IPS-18a (cell line): Measurements from ENCODE around the gene HIVEP3.

ENCODE experiments used
- H3K27ac ChIP-seq: one replicate; pipeline ENCODE4 v1.5.1; 2013; ENCODE audit warnings: low read length
- H3K27me3 ChIP-seq: one replicate; pipeline ENCODE4 v1.6.1; 2013; ENCODE audit warnings: mild to moderate bottlenecking, low read length; ENCODE audit not compliant: control insufficient read depth, insufficient read depth
- H3K36me3 ChIP-seq: one replicate; pipeline ENCODE4 v1.6.1; 2013; ENCODE audit warnings: low read depth, low read length; ENCODE audit not compliant: control insufficient read depth
- H3K4me1 ChIP-seq: one replicate; pipeline ENCODE4 v1.6.1; 2013; ENCODE audit warnings: low read depth, low read length; ENCODE audit not compliant: control insufficient read depth
- H3K4me3 ChIP-seq: one replicate; pipeline ENCODE4 v1.5.1; 2013; ENCODE audit warnings: low read length
- H3K9ac ChIP-seq: one replicate; pipeline ENCODE4 v1.6.1; 2013; ENCODE audit warnings: mild to moderate bottlenecking, low read length, moderate library complexity
- H3K9me3 ChIP-seq: one replicate; pipeline ENCODE4 v1.6.1; 2013; ENCODE audit warnings: low read depth, low read length; ENCODE audit not compliant: control insufficient read depth

The HIVEP3 gene

GRCh38 chr1:41675401-41675800 is 243.3 kb downstream of the HIVEP3 start:
- H3K36me3 ChIP-seq = no peaks in the 10 kb centered on the region
- no peaks in the 10 kb centered on the region for H3K9me3 ChIP-seq
- no peaks in the 10 kb centered on the region for H3K27me3 ChIP-seq
- no peak overlapping the region for H3K27ac ChIP-seq
- no peak overlapping the region for H3K4me3 ChIP-seq
- no peaks in the 10 kb centered on the region for H3K4me1 ChIP-seq
- no peak overlapping the region for H3K9ac ChIP-seq

- no peaks in the 10 kb centered on the region for H3K4me1 ChIP-seq
- no peaks in the 10 kb centered on the region for H3K9me3 ChIP-seq
- no peaks in the 10 kb centered on the region for H3K36me3 ChIP-seq
- no peak overlapping the region for H3K27ac ChIP-seq
- H3K27me3 ChIP-seq = no peaks in the 10 kb centered on the region
- H3K4me3 ChIP-seq = no peak overlapping the region
- H3K9ac ChIP-seq = no peak overlapping the region
Observed at GRCh38 chr1:41674522-41674921, 244.2 kb downstream of the HIVEP3 start.

GRCh38 chr1:41673806-41674205 is 244.9 kb downstream of the HIVEP3 start:
- no peak overlapping the region for H3K9ac ChIP-seq
- H3K27ac ChIP-seq = no peak overlapping the region
- H3K36me3 ChIP-seq = no peaks in the 10 kb centered on the region
- no peak overlapping the region for H3K4me3 ChIP-seq
- no peaks in the 10 kb centered on the region for H3K9me3 ChIP-seq
- H3K4me1 ChIP-seq = no peaks in the 10 kb centered on the region
- H3K27me3 ChIP-seq = no peaks in the 10 kb centered on the region

GRCh38 chr1:41673378-41673777 is 245.3 kb downstream of the HIVEP3 start:
- Histone ChIP-seq H3K9ac (no peak overlapping the region), H3K27ac (no peak overlapping the region), H3K9me3 (no peaks in the 10 kb centered on the region), H3K4me1 (no peaks in the 10 kb centered on the region), H3K36me3 (no peaks in the 10 kb centered on the region), H3K4me3 (no peak overlapping the region), H3K27me3 (no peaks in the 10 kb centered on the region)

GRCh38 chr1:41672641-41673361 is 245.9 kb downstream of the HIVEP3 start:
- no peaks in the 10 kb centered on the region for H3K36me3 ChIP-seq
- no peaks in the 10 kb centered on the region for H3K27me3 ChIP-seq
- H3K4me3 ChIP-seq = no peak overlapping the region
- H3K4me1 ChIP-seq = no peaks in the 10 kb centered on the region
- no peak overlapping the region for H3K27ac ChIP-seq
- no peak overlapping the region for H3K9ac ChIP-seq
- H3K9me3 ChIP-seq = no peaks in the 10 kb centered on the region

GRCh38 chr1:41672173-41672572 is 246.5 kb downstream of the HIVEP3 start:
- Histone ChIP-seq H3K27me3 (no peaks in the 10 kb centered on the region), H3K27ac (no peak overlapping the region), H3K9ac (no peak overlapping the region), H3K4me3 (no peak overlapping the region), H3K9me3 (no peaks in the 10 kb centered on the region), H3K4me1 (peaks cover 1% of the 10 kb centered on the region), H3K36me3 (no peaks in the 10 kb centered on the region)

GRCh38 chr1:41671116-41671755 is 247.5 kb downstream of the HIVEP3 start:
- H3K4me3 ChIP-seq = no peak overlapping the region
- H3K27ac ChIP-seq = no peak overlapping the region
- H3K4me1 ChIP-seq = peaks cover 7% of the 10 kb centered on the region
- H3K36me3 ChIP-seq = no peaks in the 10 kb centered on the region
- H3K9me3 ChIP-seq = no peaks in the 10 kb centered on the region
- H3K9ac ChIP-seq = no peak overlapping the region
- H3K27me3 ChIP-seq = no peaks in the 10 kb centered on the region

GRCh38 chr1:41670217-41670957 is 248.3 kb downstream of the HIVEP3 start:
- Histone ChIP-seq H3K36me3 (no peaks in the 10 kb centered on the region), H3K9ac (no peak overlapping the region), H3K4me3 (no peak overlapping the region), H3K27ac (no peak overlapping the region), H3K4me1 (peaks cover 7% of the 10 kb centered on the region), H3K27me3 (no peaks in the 10 kb centered on the region), H3K9me3 (no peaks in the 10 kb centered on the region)

GRCh38 chr1:41668967-41669366 is 249.8 kb downstream of the HIVEP3 start:
- peaks cover 7% of the 10 kb centered on the region for H3K4me1 ChIP-seq
- no peaks in the 10 kb centered on the region for H3K36me3 ChIP-seq
- no peaks in the 10 kb centered on the region for H3K27me3 ChIP-seq
- H3K9me3 ChIP-seq = no peaks in the 10 kb centered on the region
- no peak overlapping the region for H3K9ac ChIP-seq
- no peak overlapping the region for H3K4me3 ChIP-seq
- H3K27ac ChIP-seq = no peak overlapping the region

GRCh38 chr1:41668054-41668660 is 250.6 kb downstream of the HIVEP3 start:
- peaks cover 7% of the 10 kb centered on the region for H3K4me1 ChIP-seq
- peaks cover 5% of the 10 kb centered on the region for H3K27me3 ChIP-seq
- H3K27ac ChIP-seq = no peak overlapping the region
- no peaks in the 10 kb centered on the region for H3K9me3 ChIP-seq
- no peak overlapping the region for H3K4me3 ChIP-seq
- no peak overlapping the region for H3K9ac ChIP-seq
- H3K36me3 ChIP-seq = no peaks in the 10 kb centered on the region

GRCh38 chr1:41666981-41667631 is 251.6 kb downstream of the HIVEP3 start:
- H3K27ac ChIP-seq = no peak overlapping the region

More at GRCh38 chr1:41666981-41667631, 251.6 kb downstream of the HIVEP3 start:
- H3K9ac ChIP-seq = no peak overlapping the region
- peaks cover 7% of the 10 kb centered on the region for H3K4me1 ChIP-seq
- no peaks in the 10 kb centered on the region for H3K9me3 ChIP-seq
- H3K36me3 ChIP-seq = no peaks in the 10 kb centered on the region
- no peak overlapping the region for H3K4me3 ChIP-seq
- peaks cover 8% of the 10 kb centered on the region for H3K27me3 ChIP-seq
